Mesenteric fat pad (tissue), 1 donor: ENCODE results near the gene KCNS1. TPM values are rescaled to one million over a fixed set of nuclear protein-coding genes. Genes with fewer than 3 reads are reported as not detected.

ENCODE experiments used
- DNase-seq: peaks from one replicate; pipeline ENCODE4 v3.0.0-alpha.2; 2020; ENCODE audit warnings: low spot score
- total RNA-seq: library from RNA; stranded (reverse); fragmentation: NEBNext Ultra II Directional; extraction: Animal tissue kit (Norgen Biotek cat#: 25700); gene quantifications from one replicate; pipeline ENCODE4 v1.2.1, GENCODE V29; 2021
- donor health status: DM: yes; HTN: yes; CAD: no.

The KCNS1 gene
- total RNA-seq, 1 donor from 2014 or later: not detected

DNA sequence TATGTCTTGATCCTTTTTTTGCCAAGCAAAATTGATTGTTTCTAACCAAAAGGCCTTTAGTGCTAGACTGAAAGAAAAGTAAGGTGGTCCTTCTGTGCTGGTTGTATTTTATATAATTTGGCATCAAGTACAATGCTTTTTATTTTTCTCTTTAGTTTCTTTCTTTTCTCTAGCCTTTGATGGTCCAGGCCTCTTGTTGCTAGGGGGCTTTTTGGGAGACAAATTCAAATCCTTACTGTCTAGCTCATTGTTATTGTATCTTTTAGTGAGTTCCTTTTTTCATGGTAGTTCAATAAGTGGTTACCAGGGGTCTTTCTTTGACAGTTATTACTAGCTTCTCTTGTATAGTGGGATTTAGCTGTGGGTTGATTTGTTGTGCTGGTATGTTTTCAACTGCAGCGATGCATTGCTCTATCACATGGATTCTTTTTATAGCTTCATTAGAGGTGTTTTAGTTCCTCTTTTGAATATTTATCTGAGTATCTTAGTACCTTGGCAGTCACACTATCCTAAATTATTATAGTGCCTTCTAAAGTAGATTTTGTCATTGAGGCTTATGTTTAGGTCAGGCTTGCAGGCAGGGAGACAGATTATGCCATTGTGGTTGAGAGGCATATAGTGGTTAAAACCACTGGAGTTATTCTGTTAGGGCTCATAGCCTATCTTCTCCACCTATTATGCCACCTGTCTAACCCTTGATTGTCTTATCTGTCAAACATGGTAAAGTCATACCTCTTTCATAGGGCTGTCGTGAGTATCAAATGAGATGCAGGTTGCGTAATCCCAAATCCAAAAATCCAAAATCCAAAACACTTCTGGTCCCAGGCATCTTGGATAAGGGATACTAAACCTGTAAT lies 49.5 kb downstream of the KCNS1 start:
- no peak for DNase-seq

DNA sequence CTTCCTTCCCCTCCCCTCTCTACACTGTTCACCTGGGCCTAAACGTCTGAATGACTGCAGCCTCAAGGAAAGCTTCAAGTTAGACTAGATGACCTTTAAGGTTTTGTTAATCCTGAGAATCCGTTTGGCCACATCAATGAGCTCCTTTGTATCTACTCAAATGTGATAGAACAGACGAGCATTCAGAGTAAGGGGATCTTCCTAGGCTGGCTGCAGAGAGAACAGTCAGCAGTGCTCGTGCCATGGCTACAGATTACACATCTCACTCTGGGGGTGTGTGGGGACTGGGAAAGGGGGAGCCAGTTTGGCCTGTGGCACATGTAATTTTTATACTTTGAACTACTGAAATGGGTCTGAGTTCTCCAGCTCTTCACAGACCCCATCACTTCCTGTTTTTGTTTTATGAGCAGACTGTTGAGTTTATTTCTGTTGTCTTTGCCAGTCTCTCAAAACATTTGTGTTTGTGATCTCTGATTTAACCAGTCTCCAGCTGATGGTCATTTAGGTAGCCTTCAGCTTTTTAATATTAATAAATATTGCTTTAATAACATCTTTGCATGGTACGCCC lies 50.9 kb downstream of the KCNS1 start:
- no peak for DNase-seq

DNA sequence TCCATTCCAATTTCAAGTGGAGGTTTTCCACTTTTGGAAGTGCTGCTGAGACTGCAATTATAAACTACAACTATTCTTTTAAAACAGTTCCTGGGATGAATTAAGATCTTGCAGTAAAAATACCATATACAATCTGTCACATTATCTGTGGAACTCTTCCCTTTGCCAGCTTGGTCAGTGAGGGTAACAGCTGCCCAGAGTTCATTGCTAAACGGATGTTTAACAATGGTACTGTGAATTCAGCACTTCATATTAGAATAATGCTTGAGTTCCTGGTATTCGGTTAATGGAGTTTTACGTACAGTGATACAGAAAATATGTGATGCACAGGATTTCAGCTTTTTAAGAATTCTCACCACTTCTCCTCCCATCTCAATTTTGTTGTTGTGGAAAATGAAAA lies 51.5 kb downstream of the KCNS1 start:
- no peak for DNase-seq

DNA sequence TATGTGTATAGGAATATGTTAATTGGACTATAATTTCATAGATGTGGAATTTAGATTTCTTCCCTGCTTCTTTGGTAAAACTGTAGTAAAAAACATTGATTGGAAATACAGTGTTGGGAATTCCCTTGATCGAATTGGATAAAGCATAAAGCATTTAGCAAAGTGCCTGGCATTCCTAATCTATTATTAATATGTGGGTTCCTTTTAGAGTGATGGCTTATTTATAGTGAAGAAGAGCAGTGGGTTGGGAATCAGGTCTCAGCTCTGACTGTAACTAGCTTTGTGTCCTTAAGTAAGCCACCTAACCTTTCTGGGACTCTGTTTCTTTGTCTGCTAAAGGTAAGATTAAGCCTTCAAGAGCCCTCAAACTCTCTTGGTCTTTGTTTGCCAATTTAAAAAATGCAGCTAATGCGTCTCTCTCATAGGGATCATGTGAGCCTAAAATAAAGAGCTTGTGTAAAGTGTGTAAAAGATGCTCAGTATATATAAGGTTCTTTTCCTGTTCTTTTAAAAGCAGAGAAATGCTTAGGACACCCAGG lies 53.3 kb downstream of the KCNS1 start:
- no peak for DNase-seq

DNA sequence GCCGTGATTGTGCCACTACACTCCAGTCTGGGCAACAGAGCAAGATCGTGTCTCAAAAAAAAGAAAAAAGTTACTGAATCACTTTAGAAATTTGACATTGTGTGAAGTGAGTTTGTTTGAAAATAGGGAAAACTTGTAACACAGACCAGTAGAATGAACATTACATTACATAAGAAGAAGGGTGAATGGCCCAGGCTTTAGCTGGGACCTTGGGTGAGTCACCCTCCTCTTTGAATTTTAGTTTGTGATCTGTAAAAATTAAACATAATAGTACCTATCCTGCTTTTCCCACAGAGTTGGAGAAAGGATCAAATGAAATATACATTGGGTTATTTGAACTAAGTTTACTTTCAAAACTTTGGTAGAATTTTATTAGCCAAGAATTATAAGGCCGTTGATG lies 56.3 kb downstream of the KCNS1 start:
- DNase-seq: no peak

DNA sequence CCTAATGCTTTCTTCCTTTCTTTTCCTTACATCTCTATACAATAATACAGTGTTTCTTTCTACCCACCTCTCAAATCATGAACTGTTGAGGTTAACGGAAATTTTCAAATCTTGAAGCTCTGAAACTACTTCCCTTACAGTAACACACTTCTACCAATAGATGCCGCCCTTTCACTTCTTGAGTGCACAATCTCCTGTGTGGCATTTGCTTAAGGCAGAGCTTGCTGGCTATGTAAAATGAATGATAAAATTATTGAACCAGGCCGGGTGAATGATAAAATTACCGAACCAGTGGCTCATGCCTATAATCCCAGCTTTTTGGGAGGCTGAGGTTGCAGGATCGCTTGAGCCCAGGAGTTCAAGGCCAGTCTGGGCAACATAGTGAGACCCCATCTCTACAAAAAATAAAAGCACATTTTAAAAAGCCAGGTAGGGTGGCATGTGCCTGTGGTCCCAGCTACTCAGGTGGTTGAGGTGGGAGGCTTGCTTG lies 56.8 kb downstream of the KCNS1 start:
- no peak for DNase-seq

DNA sequence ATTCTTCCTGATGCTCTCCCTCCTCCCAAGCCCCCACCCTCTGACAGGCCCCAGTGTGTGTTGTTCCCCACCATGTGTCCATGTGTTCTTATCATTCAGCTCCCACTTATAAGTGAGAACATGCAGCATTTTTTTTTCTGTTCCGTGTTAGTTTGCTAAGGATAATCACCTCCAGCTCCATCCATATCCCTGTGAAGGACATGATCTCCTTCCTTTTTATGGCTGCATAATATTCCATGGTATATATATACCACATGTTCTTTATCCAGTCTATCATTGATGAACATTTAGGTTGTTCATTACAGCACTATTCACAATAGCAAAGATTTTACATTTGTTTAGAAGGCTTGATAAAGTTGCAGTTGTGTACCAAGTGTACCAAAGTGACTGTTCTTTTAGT lies 57.9 kb downstream of the KCNS1 start:
- DNase-seq: no peak

Other genes with a start within 250 kb of the KCNS1 start
- gene YWHAB, start 215.4 kb downstream of the KCNS1 start, total RNA-seq: 182 TPM
- 10.1 TPM for gene PABPC1L, start 191.1 kb downstream of the KCNS1 start, total RNA-seq
- gene TOMM34, start 140.7 kb downstream of the KCNS1 start, total RNA-seq: 9.1 TPM
- gene STK4, start 134.6 kb downstream of the KCNS1 start, total RNA-seq: 34.4 TPM
- not detected for gene WFDC5, start 14.0 kb upstream of the KCNS1 start, total RNA-seq
- not detected for gene WFDC12, start 23.3 kb upstream of the KCNS1 start, total RNA-seq
- gene PI3, start 73.8 kb upstream of the KCNS1 start, total RNA-seq: not detected
- not detected for gene SEMG1, start 105.9 kb upstream of the KCNS1 start, total RNA-seq
- gene SEMG2, start 120.2 kb upstream of the KCNS1 start, total RNA-seq: not detected
- 16.5 TPM for gene SLPI, start 153.4 kb upstream of the KCNS1 start, total RNA-seq
- not detected for gene RBPJL, start 205.7 kb upstream of the KCNS1 start, total RNA-seq
- not detected for gene MATN4, start 207.2 kb upstream of the KCNS1 start, total RNA-seq
- gene SDC4, start 247.3 kb upstream of the KCNS1 start, total RNA-seq: 81.6 TPM